Stomach (tissue), 4 donors: ENCODE measurements around the gene ZC3H6.

Experiments
- POLR2A ChIP-seq, 4 donors: fragments of 450-650 bp; IDR thresholded peaks; one replicate each; pipeline ENCODE4 v1.6.1; 2016; ENCODE audit warnings: antibody characterized with exemption in 4 of 4, control low read depth in 2 of 4, mild to moderate bottlenecking in 1 of 4, moderate library complexity in 1 of 4
- POLR2AphosphoS5 ChIP-seq, 3 donors: sonication (generic); formaldehyde crosslinking; IDR thresholded peaks; one replicate each; pipeline ENCODE4 v1.6.1; 2016; ENCODE audit warnings: antibody characterized with exemption in 3 of 3
- TF ChIP-seq, protein P1 (sequence below), 7 experiments: fragments of 450-650 bp in 4 of 7; fragments of 200-600 bp in 3 of 7; sonication (generic) in 3 of 7; IDR thresholded peaks; one replicate each; pipeline ENCODE4 v1.5.1; 2016 to 2019; ENCODE audit warnings: antibody characterized with exemption in 7 of 7, control low read depth in 2 of 7, mild to moderate bottlenecking in 1 of 7

DNA sequence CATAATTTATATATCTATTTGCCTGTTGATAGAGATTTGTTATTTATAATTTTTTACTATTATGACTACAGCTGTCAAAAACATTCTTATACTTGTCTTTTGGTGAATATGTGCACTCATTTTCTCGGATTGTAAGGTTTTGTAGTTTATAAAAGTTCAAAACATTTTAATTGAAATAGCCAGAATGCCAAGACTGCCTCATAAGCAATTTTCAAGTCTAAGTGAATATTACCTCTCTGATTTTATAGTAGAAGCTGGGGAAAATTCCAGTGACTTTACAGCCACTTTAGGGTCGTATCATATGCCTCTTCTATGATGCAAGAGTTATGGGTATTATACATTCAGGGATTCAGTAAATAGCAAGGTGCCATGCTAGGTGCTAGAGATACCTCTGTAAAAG lies 21.0 kb downstream of the ZC3H6 start:
- TF ChIP-seq, protein P1, sequence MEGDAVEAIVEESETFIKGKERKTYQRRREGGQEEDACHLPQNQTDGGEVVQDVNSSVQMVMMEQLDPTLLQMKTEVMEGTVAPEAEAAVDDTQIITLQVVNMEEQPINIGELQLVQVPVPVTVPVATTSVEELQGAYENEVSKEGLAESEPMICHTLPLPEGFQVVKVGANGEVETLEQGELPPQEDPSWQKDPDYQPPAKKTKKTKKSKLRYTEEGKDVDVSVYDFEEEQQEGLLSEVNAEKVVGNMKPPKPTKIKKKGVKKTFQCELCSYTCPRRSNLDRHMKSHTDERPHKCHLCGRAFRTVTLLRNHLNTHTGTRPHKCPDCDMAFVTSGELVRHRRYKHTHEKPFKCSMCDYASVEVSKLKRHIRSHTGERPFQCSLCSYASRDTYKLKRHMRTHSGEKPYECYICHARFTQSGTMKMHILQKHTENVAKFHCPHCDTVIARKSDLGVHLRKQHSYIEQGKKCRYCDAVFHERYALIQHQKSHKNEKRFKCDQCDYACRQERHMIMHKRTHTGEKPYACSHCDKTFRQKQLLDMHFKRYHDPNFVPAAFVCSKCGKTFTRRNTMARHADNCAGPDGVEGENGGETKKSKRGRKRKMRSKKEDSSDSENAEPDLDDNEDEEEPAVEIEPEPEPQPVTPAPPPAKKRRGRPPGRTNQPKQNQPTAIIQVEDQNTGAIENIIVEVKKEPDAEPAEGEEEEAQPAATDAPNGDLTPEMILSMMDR (IDR thresholded peaks at IDR 0.05), result no peak
- TF ChIP-seq POLR2AphosphoS5 (IDR thresholded peaks at IDR 0.05) (no peak), POLR2A (IDR thresholded peaks at IDR 0.05) (no peak)
